HepG2 (cell line): ENCODE measurements around the gene NCOA7. TPM values are rescaled to one million over a fixed set of nuclear protein-coding genes. Genes with fewer than 3 reads are reported as not detected.

Experiments used
- AFF4 ChIP-seq: sonication (generic); formaldehyde crosslinking; IDR thresholded peaks from 2 replicates; pipeline ENCODE4 v1.4.0; 2020; ENCODE audit warnings: missing genetic modification reagents
- AGO1 ChIP-seq: fragments of 200-400 bp; formaldehyde crosslinking; IDR thresholded peaks from 2 replicates; pipeline ENCODE4 v1.6.1; 2017; ENCODE audit warnings: mild to moderate bottlenecking, low read depth, low read length, moderate library complexity; ENCODE audit not compliant: poor library complexity, severe bottlenecking
- ARID3A ChIP-seq: IDR thresholded peaks from 2 replicates; pipeline ENCODE4 v1.6.1; 2012; ENCODE audit warnings: low read depth, low read length, improper control_type of control experiment
- ATF7-NPFF ChIP-seq: sonication (generic); formaldehyde crosslinking; IDR thresholded peaks from 2 replicates; pipeline ENCODE4 v1.8.1; 2023; ENCODE audit warnings: mild to moderate bottlenecking, low read depth, missing genetic modification reagents, moderate library complexity
- CBFB ChIP-seq: sonication (generic); formaldehyde crosslinking; IDR thresholded peaks from 2 replicates; pipeline ENCODE4 v1.4.0; 2020; ENCODE audit warnings: missing genetic modification reagents
- CHD2 ChIP-seq: IDR thresholded peaks from 2 replicates; pipeline ENCODE4 v1.6.1; 2011; ENCODE audit warnings: low read depth, low read length, improper control_type of control experiment
- KDM2A ChIP-seq: sonication (generic); formaldehyde crosslinking; IDR thresholded peaks from 2 replicates; pipeline ENCODE4 v1.4.0; 2020; ENCODE audit warnings: low read depth, missing genetic modification reagents, borderline replicate concordance
- KDM3A ChIP-seq: IDR thresholded peaks from 2 replicates; pipeline ENCODE4 v1.6.1; 2018; ENCODE audit warnings: low read depth, missing compliant biosample characterization
- MYC ChIP-seq: sonication (generic); formaldehyde crosslinking; IDR thresholded peaks from 2 replicates; pipeline ENCODE4 v1.9.0; 2021; ENCODE audit warnings: missing genetic modification reagents, borderline replicate concordance
- NR3C1 ChIP-seq: sonication (generic); formaldehyde crosslinking; IDR thresholded peaks from 2 replicates; pipeline ENCODE4 v1.4.0; 2020; ENCODE audit warnings: missing genetic modification reagents
- POLR2A ChIP-seq, 2 experiments: IDR thresholded peaks; 2 replicates each; pipeline ENCODE4 v1.6.1; 2011; ENCODE audit warnings: low read depth in 2 of 2, low read length in 2 of 2, mild to moderate bottlenecking in 1 of 2, moderate library complexity in 1 of 2; ENCODE audit not compliant: insufficient read depth in 1 of 2
- RFXAP ChIP-seq: sonication (generic); formaldehyde crosslinking; IDR thresholded peaks from 2 replicates; pipeline ENCODE4 v1.4.0; 2020; ENCODE audit warnings: missing genetic modification reagents, borderline replicate concordance
- SIN3A ChIP-seq: IDR thresholded peaks from 2 replicates; pipeline ENCODE4 v1.6.1; 2011; ENCODE audit warnings: low read depth, mild to moderate bottlenecking, control low read depth, low read length, borderline replicate concordance
- ZBTB20 ChIP-seq: sonication (generic); formaldehyde crosslinking; IDR thresholded peaks from 2 replicates; pipeline ENCODE4 v1.8.1; 2023; ENCODE audit warnings: missing genetic modification reagents, low read depth, mild to moderate bottlenecking, borderline replicate concordance
- ZKSCAN5 ChIP-seq: sonication (generic); formaldehyde crosslinking; IDR thresholded peaks from 2 replicates; pipeline ENCODE4 v1.5.1; 2020; ENCODE audit warnings: mild to moderate bottlenecking, missing genetic modification reagents
- ZNF207 ChIP-seq: fragments of 450-650 bp; IDR thresholded peaks from 2 replicates; pipeline ENCODE4 v1.6.1; 2016; ENCODE audit warnings: antibody characterized with exemption, borderline replicate concordance
- ZNF354B ChIP-seq: sonication (generic); formaldehyde crosslinking; IDR thresholded peaks from 2 replicates; pipeline ENCODE4 v1.8.0; 2022; ENCODE audit warnings: mild to moderate bottlenecking, missing genetic modification reagents
- ZNF589 ChIP-seq: sonication (generic); formaldehyde crosslinking; conservative IDR thresholded peaks from 2 replicates; pipeline ENCODE4 v1.8.0; 2022; ENCODE audit warnings: mild to moderate bottlenecking, moderate library complexity, missing genetic modification reagents
- ZNF597 ChIP-seq: sonication (generic); formaldehyde crosslinking; IDR thresholded peaks from 2 replicates; pipeline ENCODE4 v1.5.0; 2020; ENCODE audit warnings: missing genetic modification reagents
- ZNF780A ChIP-seq: sonication (generic); formaldehyde crosslinking; IDR thresholded peaks from 2 replicates; pipeline ENCODE4 v1.8.0; 2022; ENCODE audit warnings: mild to moderate bottlenecking, missing genetic modification reagents, moderate library complexity
- ZUFSP ChIP-seq: sonication (generic); formaldehyde crosslinking; IDR thresholded peaks from 2 replicates; pipeline ENCODE4 v1.9.0; 2021; ENCODE audit warnings: missing genetic modification reagents, mild to moderate bottlenecking, borderline replicate concordance
- polyA plus RNA-seq, 8 experiments: library from polyadenylated mRNA; depleted of rRNA in 3 of 8; stranded (reverse) in 7 of 8; unstranded in 1 of 8; fragments of >200 nt; fragmentation: Illumina TruSeq in 4 of 8; extraction: Trizol in 4 of 8; gene quantifications; 2 replicates each; pipeline versions ENCODE4 v1.2.1 to v1.2.3, GENCODE V29; 2011 to 2016; ENCODE audit warnings: low read depth in 4 of 8, missing spikeins in 1 of 8, mixed read lengths in 1 of 8; ENCODE audit not compliant: insufficient read depth in 1 of 8
- total RNA-seq, 5 experiments: library from RNA; depleted of rRNA; stranded (reverse); fragments of >200 nt; fragmentation: Illumina TruSeq; extraction: Trizol; gene quantifications; 2 replicates each; pipeline ENCODE4 v1.2.3, GENCODE V29; 2016; ENCODE audit warnings: low read depth in 1 of 5

Gene NCOA7
- total and polyA plus RNA-seq, 2 of the 13 experiments (the other 11 are each of a cell fraction or from before 2014, with no cell fraction given), result 13.6 to 20.8 TPM

GRCh38 chr6:125944434-125944816 is 153.7 kb downstream of the NCOA7 start (continued):
- no peak for TF ChIP-seq AFF4 (CRISPR knock-in tag)
- no peak; the same call in 1 of the 2 replicates for TF ChIP-seq ARID3A
- TF ChIP-seq AGO1, result no peak
- TF ChIP-seq SIN3A, result no peak
- no peak for TF ChIP-seq ZNF589 (CRISPR knock-in tag)
- no peak for TF ChIP-seq ZNF780A (CRISPR knock-in tag)
- no peak for TF ChIP-seq KDM2A (CRISPR knock-in tag)
- TF ChIP-seq KDM3A (CRISPR knock-in tag), result peak; percentile 65
- TF ChIP-seq MYC (CRISPR knock-in tag), result no peak
- no peak for TF ChIP-seq ZKSCAN5 (CRISPR knock-in tag)
- TF ChIP-seq ZNF354B (CRISPR knock-in tag), result no peak
- TF ChIP-seq CBFB (CRISPR knock-in tag), result no peak
- TF ChIP-seq ZNF597 (CRISPR knock-in tag), result no peak
- no peak for TF ChIP-seq CHD2
- TF ChIP-seq POLR2A (IDR thresholded peaks at IDR 0.05; ENCODE audit: insufficient read depth in 1 of 2, low read depth in 2 of 2, low read length in 2 of 2), result no peak
- no peak for TF ChIP-seq ATF7-NPFF (CRISPR knock-in tag)
- no peak for TF ChIP-seq ZNF207
- TF ChIP-seq RFXAP (CRISPR knock-in tag), result no peak
- no peak for TF ChIP-seq NR3C1 (CRISPR knock-in tag)
- no peak for TF ChIP-seq ZUFSP (CRISPR knock-in tag)
- peak; percentile 50; the same call in 1 of the 2 replicates for TF ChIP-seq ZBTB20 (CRISPR knock-in tag)
